GM21786 (cell line): ENCODE measurements around the gene ZNG1F.
"Not testable (repeated sequence)": the region's sequence is repeated elsewhere in the genome, so short reads cannot be mapped to it uniquely, and the experiment has no call there.

Experiments used
- ATAC-seq: cut with Tn5 transposase; IDR thresholded peaks from one replicate; pipeline ENCODE4 v1.9.1; 2021; ENCODE audit not compliant: unreplicated experiment

The ZNG1F gene

DNA sequence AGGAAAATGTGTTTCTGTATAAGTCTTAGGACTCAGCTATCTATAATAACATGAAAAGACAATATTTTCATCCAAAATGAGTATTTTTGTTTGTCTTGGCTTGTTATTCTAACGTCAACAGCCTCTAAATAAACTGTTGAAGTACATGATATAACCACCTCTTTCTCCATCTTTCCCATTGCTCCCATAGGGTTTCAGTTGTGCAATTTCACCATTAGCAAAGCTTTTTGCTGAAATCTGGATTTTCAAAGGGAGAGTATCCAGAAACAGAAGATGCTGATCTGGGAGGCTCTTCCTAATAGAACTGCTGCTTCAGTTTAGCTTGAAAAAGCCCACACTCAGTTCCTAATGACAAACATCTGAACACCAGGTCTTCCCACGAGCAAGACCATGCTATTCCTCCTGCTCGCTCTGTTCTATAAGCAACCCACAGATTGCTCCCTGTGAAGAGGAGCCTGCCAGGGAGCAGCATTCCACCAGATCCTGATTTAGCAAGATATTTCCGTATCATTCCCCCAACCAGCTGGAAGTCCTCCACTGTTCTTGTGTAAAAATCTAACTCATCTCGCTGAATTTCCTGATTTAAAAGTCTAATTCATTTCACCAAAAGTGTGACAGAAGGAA lies 101.8 kb downstream of the ZNG1F start:
- not testable (repeated sequence) for ATAC-seq

DNA sequence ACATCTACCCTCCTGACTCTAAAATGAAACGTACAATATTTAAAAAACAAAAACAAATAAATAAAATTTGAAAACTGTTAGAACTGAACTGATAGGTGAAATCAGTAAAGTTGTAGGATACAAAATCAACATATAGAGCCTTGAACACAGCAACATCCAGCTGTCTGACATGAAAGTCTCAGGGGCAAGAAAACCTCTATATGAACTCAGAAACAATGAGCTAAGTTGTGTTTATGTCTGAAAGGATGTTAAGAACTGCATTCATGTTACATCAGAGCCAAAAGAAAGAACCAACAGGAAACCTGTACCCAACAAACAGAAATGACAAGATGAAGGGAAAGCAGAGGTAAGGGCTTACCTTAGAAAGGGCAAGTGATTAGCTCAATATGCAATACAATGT lies 102.4 kb downstream of the ZNG1F start:
- not testable (repeated sequence) for ATAC-seq

DNA sequence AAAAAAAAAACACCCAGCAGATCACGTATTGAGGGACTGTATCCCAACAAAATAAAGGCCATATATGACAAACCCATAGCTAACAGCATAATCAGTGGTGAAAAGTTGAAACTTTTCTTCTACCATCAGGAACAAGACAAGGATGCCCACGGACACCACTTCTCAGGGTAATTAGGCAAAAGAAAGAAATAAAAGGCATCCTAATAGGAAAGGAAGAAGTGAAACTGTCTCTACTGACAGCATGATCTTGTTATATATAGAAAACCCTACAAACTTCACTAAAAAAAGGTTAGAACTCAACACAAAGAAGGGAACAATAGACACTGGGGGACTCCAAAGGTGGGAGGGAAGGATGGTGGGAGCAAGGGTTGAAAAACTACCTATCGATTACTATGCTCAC lies 102.9 kb downstream of the ZNG1F start:
- peak; percentile 41 for ATAC-seq

DNA sequence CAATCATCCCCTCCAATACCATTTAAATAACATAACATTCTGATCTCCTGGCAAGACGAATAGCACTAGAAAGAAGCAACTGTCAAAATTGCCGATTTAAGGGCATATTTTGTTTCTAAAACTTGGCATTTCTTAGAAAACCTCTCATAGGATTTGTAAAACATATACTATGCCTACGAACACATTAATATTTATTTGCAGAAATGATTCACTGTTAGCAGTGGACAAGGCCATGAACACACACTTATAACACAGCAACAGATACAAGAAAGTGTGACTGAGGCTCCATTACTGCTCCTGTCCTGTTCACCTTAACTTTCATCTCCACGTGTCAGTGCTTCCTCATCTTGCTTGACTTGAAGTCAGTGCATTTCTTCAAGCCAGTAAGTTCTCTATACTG lies 106.8 kb downstream of the ZNG1F start:
- not testable (repeated sequence) for ATAC-seq
